GM18508 (cell line): Measurements from ENCODE around the gene INSYN2B.

Experiments
- ATAC-seq: cut with Tn5 transposase; IDR thresholded peaks from one replicate; pipeline ENCODE4 v1.9.1; 2021; ENCODE audit warnings: moderate number of reproducible peaks; ENCODE audit not compliant: insufficient read depth, unreplicated experiment

The INSYN2B gene

DNA sequence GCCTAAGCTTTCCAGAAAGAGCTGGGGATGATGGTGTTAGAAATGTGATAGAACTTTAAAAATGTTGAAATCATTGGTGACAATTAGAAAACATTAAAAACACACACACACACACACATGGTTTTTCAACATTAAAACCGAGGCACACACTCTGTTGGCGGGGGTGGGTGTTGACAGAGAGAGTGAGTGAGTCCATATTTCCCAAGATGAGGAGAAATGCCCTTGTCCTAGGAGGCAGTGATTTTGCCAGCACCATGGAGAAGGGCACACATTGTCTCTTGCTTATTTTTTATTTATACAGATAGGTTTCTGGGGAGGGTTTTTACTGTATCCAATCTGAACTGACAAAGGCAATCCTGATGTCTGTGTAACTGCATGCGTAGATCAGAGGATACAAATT is 152.5 kb downstream of the INSYN2B start:
- no peak for ATAC-seq

DNA sequence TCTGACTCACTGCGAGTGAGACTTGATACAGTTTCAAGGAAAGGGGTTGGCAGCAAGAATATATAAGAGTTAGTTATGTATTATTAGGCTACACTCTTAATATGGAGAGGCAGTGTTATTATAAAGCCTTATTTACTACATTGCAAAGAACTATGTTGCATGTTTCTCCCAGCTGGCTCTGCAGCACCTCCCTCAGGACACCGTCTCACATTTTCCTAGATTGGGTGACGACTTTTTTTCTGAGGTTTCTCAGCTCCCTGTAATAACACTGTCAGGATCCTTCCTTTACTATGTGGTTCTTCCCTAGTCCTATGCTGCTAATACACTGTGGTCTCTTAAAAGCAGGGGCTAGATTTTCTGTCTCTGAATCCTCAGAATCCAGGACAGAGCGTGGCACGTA is 153.7 kb downstream of the INSYN2B start:
- ATAC-seq = no peak

- no peak for ATAC-seq
Observed at GRCh38 chr5:169817031-169817430, 163.3 kb downstream of the INSYN2B start.

- ATAC-seq = no peak
Observed at GRCh38 chr5:169814522-169814921, 165.8 kb downstream of the INSYN2B start.
